ENCODE results near the gene MARCHF10.

MARCHF10 gene

GRCh38 chr17:62781356-62781755 is 26.8 kb downstream of the MARCHF10 start:
- no peak for TF ChIP-seq CTCF (conservative IDR thresholded peaks at IDR 0.05)
- no peak overlapping the region for H3K27ac ChIP-seq

GRCh38 chr17:62780951-62781350 is 27.2 kb downstream of the MARCHF10 start:
- no peak overlapping the region for H3K27ac ChIP-seq
- TF ChIP-seq CTCF (conservative IDR thresholded peaks at IDR 0.05), result no peak

DNA sequence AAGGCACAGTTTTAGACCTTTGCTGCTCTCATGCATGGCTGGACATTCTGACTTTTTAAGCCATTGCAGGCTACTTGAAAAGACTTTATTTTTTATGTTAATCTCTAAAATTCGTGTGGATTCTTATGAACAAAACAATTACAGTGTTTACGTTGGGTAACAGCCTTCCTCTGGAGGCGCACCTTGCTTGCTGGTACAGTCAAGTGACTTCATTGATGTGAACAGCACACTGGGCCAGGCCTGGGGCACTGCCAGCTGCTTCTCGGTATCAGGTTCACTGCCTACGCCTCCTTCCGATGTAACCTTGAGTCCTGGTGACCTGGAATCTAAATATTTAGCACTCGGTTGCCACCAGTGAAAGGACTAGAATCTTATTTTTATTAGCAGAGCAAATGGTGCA is 27.8 kb downstream of the MARCHF10 start:
- TF ChIP-seq CTCF (conservative IDR thresholded peaks at IDR 0.05), result no peak
- H3K27ac ChIP-seq, result no peak overlapping the region

DNA sequence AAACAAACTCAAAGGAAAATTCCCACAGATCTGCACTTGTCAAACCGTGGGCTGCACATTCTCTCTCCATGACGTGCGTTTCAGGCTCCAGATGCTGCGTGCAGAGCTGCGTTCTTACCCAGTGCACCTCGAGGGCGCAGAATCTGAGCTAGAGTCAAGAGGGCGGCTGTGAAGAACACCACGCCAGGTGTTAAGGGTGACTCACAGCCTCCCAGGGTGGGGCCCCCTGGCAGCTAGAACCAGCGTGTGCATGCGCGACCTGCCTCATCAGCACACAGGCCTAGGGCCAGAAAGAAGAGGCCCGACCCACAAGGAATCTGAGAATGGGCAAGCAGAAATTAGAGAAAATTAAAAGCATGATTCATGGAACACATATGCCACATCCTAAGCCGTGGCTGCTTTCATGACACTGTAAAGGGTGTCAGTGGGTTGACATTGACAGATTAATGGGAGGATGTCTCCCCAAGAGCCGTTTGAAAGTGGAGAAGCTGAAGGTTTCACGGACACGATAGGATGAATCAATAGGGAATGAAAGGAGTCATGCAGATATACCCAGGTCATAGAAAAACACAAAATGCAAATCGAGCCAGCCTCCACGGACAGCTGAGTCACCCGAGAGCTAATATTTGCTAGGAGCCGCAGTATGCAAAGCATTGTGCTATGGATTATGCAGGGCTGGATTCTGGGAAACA is 29.0 kb downstream of the MARCHF10 start:
- no peak overlapping the region for H3K27ac ChIP-seq
- TF ChIP-seq CTCF (conservative IDR thresholded peaks at IDR 0.05), result no peak

GRCh38 chr17:62775876-62776275 is 32.2 kb downstream of the MARCHF10 start:
- H3K27ac ChIP-seq, result no peak overlapping the region
- TF ChIP-seq CTCF (conservative IDR thresholded peaks at IDR 0.05), result no peak

DNA sequence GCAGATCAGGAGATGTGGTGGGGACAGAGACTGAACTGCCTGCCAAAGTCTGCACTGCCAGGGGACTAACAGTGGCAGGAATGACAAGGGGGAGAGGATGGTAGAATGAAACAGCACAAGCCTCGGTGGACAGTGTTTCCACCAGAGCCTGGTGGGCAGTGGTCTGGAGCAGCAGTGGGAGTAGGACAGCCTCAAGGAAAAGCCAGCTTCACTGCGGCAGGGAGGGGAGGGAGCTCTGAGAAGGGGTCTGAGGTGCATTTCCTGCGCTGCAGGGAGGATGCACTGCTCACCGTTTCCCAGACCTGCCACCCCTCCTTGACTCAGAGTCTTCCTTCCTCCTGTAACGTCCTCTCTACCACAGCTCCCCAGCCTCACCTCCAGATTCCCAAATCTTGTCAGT is 33.8 kb downstream of the MARCHF10 start:
- TF ChIP-seq CTCF (conservative IDR thresholded peaks at IDR 0.05), result no peak
- H3K27ac ChIP-seq, result no peak overlapping the region

- TF ChIP-seq CTCF (conservative IDR thresholded peaks at IDR 0.05), result no peak
Measured at GRCh38 chr17:62767997-62768396, 40.1 kb downstream of the MARCHF10 start.

More at GRCh38 chr17:62767997-62768396, 40.1 kb downstream of the MARCHF10 start:
- no peak overlapping the region for H3K27ac ChIP-seq

All from VCaP (cell line).